Vagina (tissue), 2 donors: ENCODE results near the gene RFT1.

Source experiments
- CTCF ChIP-seq, 3 experiments: fragments of 450-650 bp in 2 of 3; fragments of 200-600 bp in 1 of 3; sonication (generic) in 1 of 3; IDR thresholded peaks; one replicate each; pipeline ENCODE4 v1.5.1; 2017 to 2019; ENCODE audit warnings: antibody characterized with exemption in 3 of 3, mild to moderate bottlenecking in 2 of 3, moderate library complexity in 2 of 3
- POLR2A ChIP-seq, 2 donors: fragments of 450-650 bp; IDR thresholded peaks; one replicate each; pipeline ENCODE4 v1.6.1; 2017; ENCODE audit warnings: antibody characterized with exemption in 2 of 2, mild to moderate bottlenecking in 2 of 2, moderate library complexity in 2 of 2

DNA sequence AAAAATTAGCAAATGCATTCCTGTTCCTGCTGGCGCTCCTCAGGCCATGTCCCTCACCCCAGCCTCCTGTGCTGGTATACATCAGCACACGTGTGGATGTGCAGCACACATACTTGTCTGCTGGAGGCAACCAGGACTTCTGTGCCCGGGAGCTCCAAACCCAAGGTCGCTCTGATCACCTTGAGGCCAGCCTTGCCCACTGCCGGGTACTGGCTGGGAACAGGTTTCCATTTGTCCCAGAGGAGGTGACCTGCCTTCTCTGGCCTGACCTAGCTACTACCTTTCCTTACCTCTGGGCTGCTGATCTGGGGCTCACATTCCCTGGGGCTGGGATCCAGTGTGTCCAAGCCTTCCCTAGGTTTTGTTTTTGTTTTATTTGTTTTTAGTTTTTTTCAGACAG lies 42.9 kb upstream of the RFT1 start:
- TF ChIP-seq CTCF (IDR thresholded peaks at IDR 0.05) (no peak), POLR2A (IDR thresholded peaks at IDR 0.05) (no peak)
